ENCODE results near the gene UBAP1. TPM values are rescaled to one million over a fixed set of nuclear protein-coding genes. Genes with fewer than 3 reads are reported as not detected.
"Not testable (repeated sequence)": the region's sequence is repeated elsewhere in the genome, so short reads cannot be mapped to it uniquely, and the experiment has no call there.

UBAP1 gene
- total RNA-seq, 1 donor from 2014 or later: 33.8 TPM

DNA sequence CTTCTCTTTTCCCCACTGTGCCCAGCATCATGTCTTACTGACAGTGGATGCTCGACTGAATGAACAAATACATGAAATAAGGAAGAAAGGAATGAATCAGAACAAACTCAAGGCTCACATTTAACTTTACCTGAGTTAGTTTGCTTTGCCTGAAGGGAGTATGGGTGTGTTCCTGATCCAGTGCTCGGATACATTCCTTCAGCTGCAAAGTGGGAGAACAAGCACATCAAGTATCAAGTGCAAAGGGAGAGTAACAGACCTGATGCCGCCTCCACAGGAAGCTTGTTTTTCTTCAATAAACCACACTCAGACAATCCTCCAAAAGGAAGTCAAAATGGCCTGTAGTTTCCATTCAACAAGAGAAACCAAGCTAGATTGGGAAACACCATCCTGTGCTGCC, 84.1 kb downstream of the UBAP1 start:
- no peak for DNase-seq

DNA sequence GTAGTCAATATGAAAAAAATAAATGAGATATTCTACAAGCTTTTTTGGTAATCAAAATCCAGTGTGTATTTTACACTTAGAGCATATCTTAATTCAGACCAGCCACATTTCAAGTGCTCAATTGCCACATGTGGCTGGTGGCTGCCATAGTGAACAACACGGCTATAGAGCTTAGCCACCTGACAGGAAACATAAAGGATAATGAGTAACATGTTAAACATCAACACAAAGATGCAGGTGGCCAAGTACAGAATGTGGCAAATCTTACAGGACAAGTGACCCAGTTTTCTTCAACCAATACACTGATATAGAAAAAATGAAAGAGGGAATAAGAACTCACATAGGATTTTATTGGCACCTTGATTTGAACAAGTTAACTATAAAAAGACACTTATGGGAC, 88.8 kb downstream of the UBAP1 start:
- DNase-seq: no peak

DNA sequence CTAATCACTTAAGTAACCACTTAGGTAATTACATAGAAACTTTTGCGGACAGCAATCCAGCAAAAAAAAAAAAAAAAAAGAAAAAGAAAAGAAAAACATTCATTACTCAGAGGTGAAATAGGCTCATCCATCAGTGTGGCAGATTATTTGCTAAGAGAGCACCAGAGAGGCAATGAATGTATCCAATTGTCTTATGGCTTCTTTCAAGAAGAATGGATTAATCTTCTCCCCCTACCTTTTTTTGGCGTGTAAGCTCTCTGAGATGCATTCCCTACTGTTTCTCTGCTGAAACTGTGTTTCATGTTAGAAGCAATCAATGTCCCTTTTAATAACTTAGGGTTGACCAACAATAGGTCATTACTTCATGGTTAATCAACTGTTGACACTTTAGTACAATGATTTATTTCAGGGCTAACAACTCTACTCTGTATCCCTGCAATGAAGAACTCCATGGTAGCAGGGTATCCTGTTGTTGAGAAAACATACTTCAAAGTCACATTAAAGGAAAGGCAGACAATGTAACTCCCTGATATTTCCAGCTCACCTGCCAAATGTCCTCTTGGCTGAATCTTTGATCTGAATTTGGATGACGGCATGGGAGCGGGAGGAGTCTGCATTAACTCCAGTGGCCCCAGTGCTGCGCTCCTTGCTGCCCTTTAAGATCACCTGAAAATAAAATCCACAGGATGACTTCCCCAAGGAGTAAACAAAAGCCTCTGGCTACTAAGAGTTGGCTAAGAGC, 92.6 kb downstream of the UBAP1 start:
- DNase-seq: no peak

DNA sequence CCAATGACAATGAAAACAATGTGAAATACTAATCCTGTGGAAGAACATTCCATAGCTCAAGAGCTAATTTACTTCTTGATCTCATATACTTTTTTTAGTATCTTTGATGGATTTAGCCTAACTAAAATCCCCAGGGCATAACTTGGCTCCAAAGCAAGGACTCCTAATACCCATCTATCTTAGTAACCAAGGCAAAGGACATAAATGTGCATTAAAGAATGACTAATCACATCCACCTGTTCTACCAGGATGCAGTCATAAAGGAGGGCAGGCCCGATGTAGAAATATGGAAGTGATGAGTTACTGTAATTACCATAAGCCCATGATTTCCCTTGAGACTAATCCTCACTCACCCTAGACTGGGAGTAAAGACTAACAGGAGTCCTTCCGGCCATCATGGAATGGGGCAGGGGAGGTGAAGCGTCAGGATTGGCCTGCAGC, 93.3 kb downstream of the UBAP1 start:
- DNase-seq: no peak

DNA sequence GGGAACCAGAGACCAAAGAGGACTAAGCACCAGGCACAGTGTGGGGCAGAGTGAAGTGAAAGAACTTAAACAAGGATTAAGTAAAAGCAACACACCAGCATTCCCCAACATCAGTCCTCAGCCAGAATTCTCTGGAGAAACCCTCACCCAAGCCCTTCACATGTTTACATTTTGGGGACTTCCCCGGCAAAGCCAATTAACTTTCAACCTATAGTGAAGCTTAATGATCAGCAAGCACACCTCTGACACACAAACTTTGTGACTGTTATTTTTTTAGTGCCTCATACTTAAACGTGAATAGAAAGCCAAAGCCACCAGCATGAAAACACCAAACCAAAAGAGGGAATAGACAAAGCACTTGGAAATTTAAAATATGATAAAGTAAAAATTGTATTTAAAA, 94.7 kb downstream of the UBAP1 start:
- not testable (repeated sequence) for DNase-seq

DNA sequence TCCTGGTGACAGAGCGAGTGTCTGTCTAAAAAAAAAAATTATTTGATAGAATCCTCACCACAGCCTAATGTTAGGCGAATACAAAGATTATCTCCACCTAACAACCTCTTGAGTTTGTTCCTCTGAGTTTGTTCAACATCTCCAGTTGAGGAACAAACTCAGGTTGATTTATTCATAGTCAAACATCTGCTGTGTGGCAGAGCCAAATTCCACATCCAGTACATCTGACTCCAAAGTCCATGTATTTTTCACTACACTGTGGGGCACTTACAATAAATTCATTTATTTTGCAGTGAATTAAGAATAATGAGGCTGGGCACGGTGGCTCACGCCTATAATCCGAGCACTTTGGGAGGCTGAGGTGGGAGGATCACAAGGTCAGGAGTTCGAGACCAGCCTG, 97.0 kb downstream of the UBAP1 start:
- no peak for DNase-seq

DNA sequence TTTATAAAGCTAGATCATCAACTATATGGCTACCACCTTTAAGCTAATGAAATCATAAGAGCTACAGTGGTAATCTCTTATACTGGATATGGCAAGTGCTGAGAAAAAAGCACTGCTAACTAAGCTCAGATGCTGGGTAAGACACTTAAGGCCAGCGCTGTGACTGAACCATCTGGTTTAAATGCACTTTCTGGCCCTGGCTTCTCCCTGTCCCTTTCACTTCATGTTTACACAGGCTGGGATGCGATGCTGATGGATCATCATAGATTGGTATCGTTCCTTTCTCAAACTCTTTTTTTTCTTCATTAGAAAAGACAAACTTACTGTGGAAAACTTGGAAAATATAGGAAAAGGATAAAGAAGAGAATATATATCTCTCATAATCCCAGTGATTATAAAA, 97.9 kb downstream of the UBAP1 start:
- DNase-seq: no peak

DNA sequence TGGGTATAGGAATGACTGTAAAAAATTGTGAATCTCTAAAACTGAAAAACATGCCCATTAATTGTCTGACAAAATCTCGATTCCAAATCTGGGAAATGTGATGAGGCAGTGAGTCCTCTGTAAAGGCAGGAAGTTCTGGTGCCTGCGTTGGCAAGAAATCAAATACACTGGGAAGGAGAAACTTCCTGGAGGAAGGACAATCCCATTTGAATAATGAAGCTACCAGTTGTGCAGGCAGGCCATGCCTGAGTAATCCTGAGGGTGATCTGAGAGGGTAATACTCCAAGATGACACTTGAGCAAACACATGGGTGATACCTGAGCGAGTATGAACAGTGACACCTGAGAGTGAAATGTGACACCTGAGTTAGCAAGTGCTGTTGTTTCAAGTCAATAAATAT, 100.6 kb downstream of the UBAP1 start:
- DNase-seq: no peak

DNA sequence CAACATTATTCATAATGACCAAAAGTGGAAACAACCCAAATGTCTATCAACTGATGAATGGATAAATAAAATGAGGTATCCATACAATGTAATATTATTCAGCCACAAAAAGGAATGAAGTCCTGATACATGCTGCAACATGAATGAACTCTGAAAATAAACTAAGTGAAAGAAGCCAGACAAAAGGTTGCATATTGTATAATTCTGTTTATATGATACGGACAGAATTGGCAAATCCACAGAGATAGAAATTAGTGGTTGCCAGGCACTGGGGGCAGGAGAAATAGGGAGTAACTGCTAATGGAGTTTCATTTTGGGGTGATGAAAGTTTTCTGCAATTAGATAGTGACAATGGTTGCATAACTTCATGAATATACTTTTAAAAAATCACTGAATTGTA, 103.3 kb downstream of the UBAP1 start:
- no peak for DNase-seq

DNA sequence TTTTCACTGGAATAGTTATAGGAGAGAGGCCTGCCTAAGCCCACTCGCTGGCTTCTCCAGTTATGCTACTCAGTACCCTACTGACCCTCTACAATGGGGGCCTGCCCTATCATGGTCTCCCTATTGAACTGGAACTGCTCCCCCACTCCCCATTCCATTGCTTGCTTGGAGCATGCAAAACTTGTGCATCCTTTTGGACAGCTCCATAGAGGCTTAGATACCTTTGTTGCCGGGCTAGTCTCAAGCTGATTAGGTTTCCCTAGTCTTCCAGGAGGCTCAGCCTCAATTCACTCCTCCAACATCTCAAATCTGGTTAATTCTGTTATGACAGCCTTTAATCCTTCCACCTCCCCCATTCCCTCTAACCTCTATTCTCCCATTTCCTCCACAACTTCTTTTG, 110.3 kb downstream of the UBAP1 start:
- no peak for DNase-seq

DNA sequence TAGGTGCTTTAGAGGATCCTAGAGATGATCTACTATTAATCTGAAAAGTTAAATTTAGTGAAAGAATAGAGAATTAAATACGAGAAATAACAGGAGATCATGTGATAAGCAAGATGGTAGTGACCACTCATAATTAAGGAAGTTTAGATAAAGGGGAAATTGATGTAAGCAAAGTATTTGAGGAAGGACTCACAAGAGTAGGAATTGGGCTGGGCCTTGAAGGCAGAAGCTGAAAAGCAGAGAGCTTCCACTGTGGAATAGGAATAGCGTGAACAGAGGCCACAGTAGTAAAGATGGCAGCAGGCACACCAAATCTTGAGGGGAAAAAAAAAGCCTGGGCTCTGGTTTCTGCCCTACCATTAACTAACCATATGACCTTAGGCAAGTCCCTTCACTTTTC, 112.2 kb downstream of the UBAP1 start:
- DNase-seq: no peak

DNA sequence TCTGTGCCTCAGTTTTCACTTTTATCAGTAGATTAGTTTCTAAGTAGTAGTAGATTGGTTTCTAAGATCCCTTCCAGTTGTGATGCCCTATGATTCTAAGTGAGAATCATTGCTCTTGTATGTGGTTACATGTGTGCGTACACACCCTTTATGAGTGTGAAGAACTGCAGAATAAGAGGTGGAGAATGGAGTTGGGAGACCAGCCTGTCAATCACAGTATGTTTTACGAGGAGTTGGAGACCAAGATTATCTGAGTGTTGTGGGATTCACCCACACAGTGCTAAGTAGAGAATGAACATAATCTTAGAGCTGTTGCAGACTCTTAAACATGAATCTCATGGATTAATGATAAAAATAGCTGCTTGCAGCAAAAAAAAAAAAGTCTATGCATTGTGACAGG, 112.6 kb downstream of the UBAP1 start:
- DNase-seq: no peak

DNA sequence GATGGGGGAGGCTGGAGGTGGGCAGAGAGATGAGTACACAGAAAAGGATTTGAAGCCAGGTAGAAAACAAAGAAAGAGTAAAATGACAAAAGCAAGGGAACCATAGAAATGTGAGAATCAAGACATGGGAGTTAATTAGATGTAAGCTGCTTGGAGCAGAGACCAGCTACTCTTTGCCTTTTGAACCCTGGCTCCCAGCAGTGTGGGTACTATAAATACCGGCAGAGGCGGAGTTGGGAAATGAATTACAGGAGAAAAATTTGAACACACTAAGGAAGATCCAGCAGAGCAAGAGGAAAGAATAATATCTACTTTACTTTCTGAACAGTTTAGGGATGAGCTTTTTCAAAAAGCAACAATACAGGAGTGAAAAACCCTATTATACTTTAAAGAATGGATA, 113.7 kb downstream of the UBAP1 start:
- DNase-seq: no peak

DNA sequence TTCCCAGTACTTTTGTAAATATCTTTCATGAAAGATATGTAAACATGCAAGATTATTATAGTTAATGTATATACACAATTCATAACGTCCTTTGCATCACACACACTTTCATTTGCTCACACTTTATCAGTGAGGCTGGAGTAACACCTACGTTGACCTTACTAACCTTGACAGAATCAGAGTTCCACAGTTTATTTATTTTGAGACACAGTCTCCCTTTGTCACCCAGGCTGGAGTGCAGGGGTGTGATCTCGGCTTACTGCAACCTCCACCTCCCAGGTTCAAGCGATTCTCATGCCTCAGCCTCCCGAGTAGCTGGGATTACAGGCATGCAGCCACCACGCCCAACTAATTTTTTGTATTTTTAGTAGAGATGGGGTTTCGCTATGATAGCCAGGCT, 122.2 kb downstream of the UBAP1 start:
- DNase-seq: not testable (repeated sequence)

Small RNA genes lying within 50 kb of the gene (small RNA-seq; reads per million reads assigned to genes)
- gene AL353662.3 (ENCODE audit: low replicate concordance): not detected
- gene RNA5SP282 (ENCODE audit: low replicate concordance): not detected
- not detected for gene RNU2-50P (ENCODE audit: low replicate concordance)

Other genes with a start within 250 kb of the UBAP1 start
- gene UBAP2, start 130.2 kb upstream of the UBAP1 start, total RNA-seq: 60.4 TPM
- 26.3 TPM for gene DCAF12, start 52.3 kb upstream of the UBAP1 start, total RNA-seq
- 4.9 TPM for gene KIF24, start 150.2 kb downstream of the UBAP1 start, total RNA-seq
- 25.0 TPM for gene NUDT2, start 150.5 kb downstream of the UBAP1 start, total RNA-seq
- gene MYORG, start 197.9 kb downstream of the UBAP1 start, total RNA-seq: 25.2 TPM

Data from tongue (tissue), 3 donors.